Activated naive CD8-positive, alpha-beta T cell treated with anti-CD3 and anti-CD28 coated beads, Interleukin-2, amount 10 ng/mL, durations not matched to agents 7 days and 5 days (primary cell): Measurements from ENCODE around the gene USP12. TPM values are rescaled to one million over a fixed set of nuclear protein-coding genes. Genes with fewer than 3 reads are reported as not detected.

Source experiments
- ATAC-seq: fragments of 150-1000 bp; cut with Tn5 transposase; one replicate; pipeline ENCODE4 v1.10.0; 2021; ENCODE audit warnings: low read depth, moderate library complexity
- POLR2A ChIA-PET: fragments of 350-600 bp; sonication (Branson Sonifier 250); formaldehyde crosslinking; loops from one replicate; lab custom pipeline; 2021; ENCODE audit warnings: antibody characterized with exemption; lab: Charles Lee
- DNase-seq: peaks from one replicate; pipeline ENCODE4 v3.0.0; 2021
- H3K27ac Mint-ChIP-seq: one replicate; pipeline ENCODE4 v1.8.0; 2022; ENCODE audit warnings: mild to moderate bottlenecking, mixed read lengths
- H3K27me3 Mint-ChIP-seq: one replicate; pipeline ENCODE4 v1.8.0; 2022; ENCODE audit warnings: mild to moderate bottlenecking, moderate library complexity, mixed read lengths
- H3K36me3 Mint-ChIP-seq: one replicate; pipeline ENCODE4 v1.8.0; 2021; ENCODE audit warnings: mild to moderate bottlenecking, mixed read lengths
- H3K4me1 Mint-ChIP-seq: one replicate; pipeline ENCODE4 v1.8.0; 2021; ENCODE audit warnings: mixed read lengths
- H3K4me3 Mint-ChIP-seq: one replicate; pipeline ENCODE4 v1.8.0; 2022; ENCODE audit warnings: mild to moderate bottlenecking, moderate library complexity, mixed read lengths
- H3K9me3 Mint-ChIP-seq: one replicate; pipeline ENCODE4 v1.8.0; 2021; ENCODE audit warnings: mixed read lengths
- total RNA-seq, 2 experiments: library from RNA; stranded (reverse); gene quantifications; one replicate each; pipeline ENCODE4 v1.2.3, GENCODE V29; 2021

USP12 gene
- total RNA-seq, 2 experiments from 2014 or later: 21.4 to 23.9 TPM

DNA sequence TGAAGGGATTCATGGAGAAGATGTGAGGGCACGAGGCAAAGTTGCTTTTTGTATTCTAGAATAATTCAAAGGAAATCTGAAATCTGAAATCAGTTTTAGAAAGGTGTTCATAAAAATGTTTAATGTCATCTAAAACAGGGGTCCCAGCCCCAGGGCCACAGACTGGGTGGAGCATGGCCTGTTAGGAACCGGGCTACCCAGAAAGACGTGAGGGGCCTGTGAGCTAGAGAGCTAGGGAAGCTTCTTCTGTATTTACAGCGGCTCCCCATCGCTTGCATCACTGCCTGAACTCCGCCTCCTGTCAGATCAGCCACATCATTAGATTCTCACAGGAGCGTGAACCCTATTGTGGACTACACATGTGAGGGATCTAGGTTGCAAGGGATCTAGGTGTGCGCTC, 151.2 kb downstream of the USP12 start:
- no peak overlapping the region for H3K4me3 Mint-ChIP-seq
- H3K4me1 Mint-ChIP-seq: peaks cover 5% of the 10 kb centered on the region
- POLR2A ChIA-PET: no interaction called here
- H3K27me3 Mint-ChIP-seq: peaks cover 12% of the 10 kb centered on the region
- H3K27ac Mint-ChIP-seq: no peak overlapping the region
- ATAC-seq (no peak), DNase-seq (no peak)
- no peaks in the 10 kb centered on the region for H3K9me3 Mint-ChIP-seq
- no peaks in the 10 kb centered on the region for H3K36me3 Mint-ChIP-seq

DNA sequence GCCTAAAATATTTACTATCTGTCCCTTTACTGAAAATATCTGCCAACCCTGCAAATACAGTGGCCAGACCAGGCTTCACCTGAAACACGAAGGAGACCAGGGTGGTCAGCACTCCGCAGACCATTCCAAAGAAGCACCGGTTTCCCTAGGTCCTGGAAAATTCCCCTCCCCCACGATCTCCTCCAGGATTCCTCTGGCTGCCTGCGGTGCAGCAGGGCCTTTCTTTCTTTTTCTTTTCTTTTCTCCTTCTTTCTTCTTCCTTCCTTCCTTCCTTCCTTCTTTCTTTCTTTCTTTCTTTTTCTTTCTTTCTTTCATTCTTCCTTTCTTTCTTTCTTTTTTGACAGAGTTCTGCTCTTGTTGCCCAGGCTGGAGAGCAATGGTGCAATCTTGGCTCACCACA, 152.7 kb downstream of the USP12 start:
- Mint-ChIP-seq H3K4me3 (no peak overlapping the region), H3K27ac (no peak overlapping the region), H3K27me3 (peaks cover 9% of the 10 kb centered on the region), H3K4me1 (no peaks in the 10 kb centered on the region), H3K9me3 (no peaks in the 10 kb centered on the region), H3K36me3 (no peaks in the 10 kb centered on the region)
- DNase-seq (no peak), ATAC-seq (no peak)
- POLR2A ChIA-PET: no interaction called here

GRCh38 chr13:27018344-27018861, 153.2 kb downstream of the USP12 start:
- H3K27ac Mint-ChIP-seq: no peak overlapping the region
- no peaks in the 10 kb centered on the region for H3K36me3 Mint-ChIP-seq
- POLR2A ChIA-PET: no interaction called here
- no peak for ATAC-seq
- H3K27me3 Mint-ChIP-seq: peaks cover 8% of the 10 kb centered on the region
- no peaks in the 10 kb centered on the region for H3K4me1 Mint-ChIP-seq
- no peak for DNase-seq
- H3K4me3 Mint-ChIP-seq: no peak overlapping the region
- no peaks in the 10 kb centered on the region for H3K9me3 Mint-ChIP-seq

DNA sequence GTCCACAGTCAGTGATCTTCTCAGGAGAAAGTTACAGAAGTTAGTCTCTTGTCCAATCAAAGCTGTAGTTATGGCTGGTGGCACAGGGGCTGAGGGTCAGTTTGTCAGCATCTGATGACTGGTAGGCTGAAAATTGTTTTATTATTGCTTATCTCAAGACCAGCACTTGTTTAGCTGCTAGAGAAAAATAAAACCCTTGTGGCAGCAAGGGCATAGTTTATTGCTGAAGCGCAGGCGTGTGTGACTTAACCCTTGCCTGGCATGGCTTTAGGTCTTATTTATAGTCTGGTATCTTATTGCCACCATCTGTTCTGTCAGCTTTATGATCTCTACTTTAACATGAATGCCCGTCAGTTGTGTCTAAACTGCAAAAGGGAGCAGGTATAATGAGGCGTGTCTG, 154.7 kb downstream of the USP12 start:
- Mint-ChIP-seq H3K4me3 (no peak overlapping the region), H3K9me3 (no peaks in the 10 kb centered on the region), H3K27ac (no peak overlapping the region), H3K36me3 (no peaks in the 10 kb centered on the region), H3K4me1 (no peaks in the 10 kb centered on the region), H3K27me3 (peaks cover 8% of the 10 kb centered on the region)
- DNase-seq (no peak), ATAC-seq (no peak)
- POLR2A ChIA-PET: no interaction called here

Other genes starting within 250 kb of the USP12 start
- 1,000 to 10,000 TPM; 1,116 to 1,143 TPM for gene RPL21, start 79.7 kb upstream of the USP12 start, total RNA-seq
- gene RASL11A, start 99.0 kb upstream of the USP12 start, total RNA-seq: 1 to 10 TPM in 1 of 2 experiments, under 1 TPM in 1; 0.20 to 2.1 TPM